HG03175 (cell line): Measurements from ENCODE around the gene HPDL.

ENCODE experiments used
- ATAC-seq: cut with Tn5 transposase; IDR thresholded peaks from one replicate; pipeline ENCODE4 v1.9.1; 2021; ENCODE audit warnings: mild to moderate bottlenecking, moderate library complexity; ENCODE audit not compliant: unreplicated experiment

Gene HPDL

DNA sequence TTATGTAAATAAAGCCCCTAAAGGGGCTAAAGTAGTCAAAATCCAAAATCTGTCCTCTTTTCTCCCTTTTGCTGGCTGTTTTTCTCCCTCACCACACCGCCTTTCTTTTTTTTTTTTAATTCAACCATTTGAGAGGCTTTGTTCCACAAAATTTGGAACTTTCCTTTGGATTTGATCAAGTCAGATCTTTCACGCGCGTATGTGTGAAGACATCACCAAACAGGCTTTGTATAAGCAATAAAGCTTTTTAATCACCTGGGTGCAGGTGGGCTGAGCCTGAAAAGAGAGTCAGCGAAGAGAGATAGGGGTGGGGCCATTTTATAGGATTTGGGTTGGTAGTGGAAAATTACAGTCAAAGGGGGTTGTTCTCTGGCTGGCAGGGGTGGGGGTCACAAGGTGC is 5.3 kb upstream of the HPDL start:
- ATAC-seq: no peak

GRCh38 chr1:45322486-45323040 is 4.1 kb upstream of the HPDL start:
- no peak for ATAC-seq

- ATAC-seq: no peak
Measured at GRCh38 chr1:45325851-45326506, 716 bp upstream of the HPDL start.

DNA sequence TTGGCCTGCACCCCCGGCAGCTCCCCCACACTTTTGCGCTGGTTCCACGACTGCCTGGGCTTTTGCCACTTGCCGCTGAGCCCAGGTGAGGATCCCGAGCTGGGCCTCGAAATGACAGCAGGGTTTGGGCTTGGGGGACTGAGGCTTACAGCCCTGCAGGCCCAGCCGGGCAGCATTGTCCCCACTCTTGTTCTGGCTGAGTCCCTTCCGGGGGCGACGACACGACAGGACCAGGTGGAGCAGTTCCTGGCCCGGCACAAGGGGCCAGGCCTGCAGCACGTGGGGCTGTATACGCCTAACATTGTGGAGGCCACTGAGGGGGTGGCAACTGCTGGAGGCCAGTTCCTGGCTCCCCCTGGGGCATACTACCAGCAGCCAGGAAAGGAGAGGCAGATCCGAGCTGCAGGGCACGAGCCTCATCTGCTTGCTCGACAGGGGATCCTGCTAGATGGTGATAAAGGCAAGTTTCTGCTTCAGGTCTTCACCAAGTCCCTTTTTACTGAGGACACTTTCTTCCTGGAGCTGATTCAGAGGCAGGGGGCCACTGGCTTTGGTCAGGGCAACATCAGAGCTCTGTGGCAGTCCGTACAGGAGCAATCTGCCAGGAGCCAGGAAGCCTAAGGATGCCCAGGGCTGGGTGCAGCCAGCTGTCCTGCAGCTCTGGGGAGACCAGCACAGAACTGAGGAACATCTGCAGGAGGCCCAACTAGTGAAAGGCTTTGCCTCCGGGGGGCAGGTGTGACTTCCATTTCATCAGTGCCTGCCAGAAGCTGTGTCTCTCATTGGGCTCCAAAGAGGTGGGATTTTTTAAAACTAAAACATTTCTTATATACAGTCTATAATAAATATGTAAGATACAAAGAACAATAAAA is 1.2 kb downstream of the HPDL start:
- no peak for ATAC-seq

GRCh38 chr1:45328680-45329079 is 2.0 kb downstream of the HPDL start:
- ATAC-seq: no peak

DNA sequence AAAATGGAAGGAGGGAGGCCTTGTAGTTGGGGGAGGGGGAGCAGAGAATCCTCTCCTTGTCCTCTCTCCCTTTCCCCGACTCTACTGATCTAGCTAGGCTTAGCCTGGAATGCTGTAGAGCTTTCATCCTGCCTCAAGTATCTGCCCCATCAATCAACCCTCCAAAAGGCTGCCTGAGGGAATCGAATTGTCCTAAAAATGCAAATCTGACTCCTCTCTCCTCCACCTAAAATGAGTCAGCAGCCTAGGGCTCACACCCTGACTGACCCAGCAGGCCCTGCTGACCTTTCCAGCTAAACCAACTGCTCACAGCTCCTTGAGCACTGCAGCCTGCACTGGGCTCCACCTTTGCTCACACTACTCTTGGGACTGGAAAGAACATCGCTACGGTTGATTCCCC is 2.8 kb downstream of the HPDL start:
- ATAC-seq: no peak

GRCh38 chr1:45331436-45332345 is 5.0 kb downstream of the HPDL start:
- ATAC-seq: no peak

- ATAC-seq: no peak
Measured at GRCh38 chr1:45332346-45332720, 5.6 kb downstream of the HPDL start.

GRCh38 chr1:45334308-45335245 is 7.9 kb downstream of the HPDL start:
- ATAC-seq: no peak

- no peak for ATAC-seq
Measured at GRCh38 chr1:45335855-45336324, 9.2 kb downstream of the HPDL start.

GRCh38 chr1:45337630-45338325 is 11.1 kb downstream of the HPDL start:
- no peak for ATAC-seq

DNA sequence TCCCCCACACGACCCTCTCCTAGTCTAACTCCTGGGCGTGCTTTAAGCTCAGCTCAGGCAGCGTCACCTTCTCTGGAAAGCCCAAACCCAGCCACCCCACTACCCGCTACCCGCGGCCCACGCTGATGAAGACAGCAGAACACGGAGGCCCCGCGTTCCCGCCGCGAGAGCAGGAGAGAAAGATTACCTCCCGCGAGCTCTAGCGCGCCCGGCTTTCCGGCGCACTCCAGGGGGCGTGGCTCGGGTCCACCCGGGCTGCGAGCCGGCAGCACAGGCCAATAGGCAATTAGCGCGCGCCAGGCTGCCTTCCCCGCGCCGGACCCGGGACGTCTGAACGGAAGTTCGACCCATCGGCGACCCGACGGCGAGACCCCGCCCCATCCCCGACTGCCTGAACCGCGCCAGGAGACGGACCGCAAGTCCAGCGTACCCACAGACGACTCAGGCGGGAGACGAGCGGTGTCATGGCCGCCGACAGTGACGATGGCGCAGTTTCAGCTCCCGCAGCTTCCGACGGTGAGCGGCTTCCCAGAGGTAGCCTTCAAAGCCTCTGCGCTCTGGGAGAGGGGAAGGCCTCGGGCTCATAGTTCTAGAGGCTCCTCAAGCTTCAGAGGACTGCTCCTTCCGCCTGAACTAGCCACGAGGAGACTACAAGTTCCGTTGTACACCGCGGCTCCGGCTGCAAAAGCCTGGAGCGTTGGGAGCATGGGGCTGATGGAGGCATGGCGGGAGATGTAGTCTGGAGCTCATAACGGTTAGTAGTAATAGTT is 13.3 kb downstream of the HPDL start, which contains the start of the genes MUTYH and TOE1:
MUTYH (minus strand) TSS at position 652 of the 770 bp plus-strand sequence. CDS start 5,935 bp downstream, outside the sequence.
TOE1 (plus strand) TSS at position 382 of the 770 bp plus-strand sequence; CDS start at position 465, 83 bp downstream.
- peak; percentile 84 for ATAC-seq

GRCh38 chr1:45340816-45341466 is 14.2 kb downstream of the HPDL start:
- ATAC-seq: no peak

- ATAC-seq: no peak
Measured at GRCh38 chr1:45344499-45344898, 17.8 kb downstream of the HPDL start.

GRCh38 chr1:45345014-45345413 is 18.3 kb downstream of the HPDL start:
- ATAC-seq: no peak

GRCh38 chr1:45346473-45346872 is 19.8 kb downstream of the HPDL start:
- no peak for ATAC-seq

DNA sequence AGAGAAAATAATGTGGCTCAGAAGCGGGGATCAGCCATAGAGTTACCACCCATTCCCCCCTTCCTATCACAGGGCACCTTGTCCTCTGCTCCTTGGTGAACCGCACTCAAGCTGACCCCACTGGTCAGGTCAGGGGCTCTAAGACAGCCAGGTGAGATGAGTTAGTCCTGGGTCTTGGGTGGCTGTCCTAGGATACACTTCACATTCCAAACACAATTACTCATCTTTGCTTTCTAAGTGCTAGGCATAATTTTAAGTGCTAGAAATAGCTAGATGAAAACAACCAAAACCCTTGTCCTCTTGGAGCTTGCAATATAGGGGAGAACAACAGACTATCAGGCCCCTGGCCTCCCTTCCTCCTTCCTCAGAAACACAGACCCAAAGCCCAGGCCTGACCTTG is 21.3 kb downstream of the HPDL start:
- no peak for ATAC-seq

- ATAC-seq: no peak
Measured at GRCh38 chr1:45348609-45348965, 21.9 kb downstream of the HPDL start.
